GM12891 (cell line): ENCODE data around the gene ATF2.
A peak's percentile ranks its signal among the peaks of the same experiment; 100 is the strongest.

Experiments
- DNase-seq: peaks from one replicate; pipeline ENCODE4 v3.0.0; 2011; ENCODE audit warnings: low spot score; ENCODE audit not compliant: insufficient read length
- FAIRE-seq: peaks from 2 replicates; lab custom pipeline; 2011; peaks lifted over from hg19 to GRCh38; lab: Jason Lieb, UNC
- PAX5 ChIP-seq: IDR thresholded peaks from 2 replicates; pipeline ENCODE4 v1.6.1; 2011; ENCODE audit warnings: low read length, moderate library complexity, mild to moderate bottlenecking; ENCODE audit not compliant: insufficient read depth, severe bottlenecking
- POLR2A ChIP-seq: IDR thresholded peaks from 2 replicates; pipeline ENCODE4 v1.6.1; 2011; ENCODE audit warnings: low read depth, low read length, control low read depth
- POLR2AphosphoS5 ChIP-seq: IDR thresholded peaks from 2 replicates; pipeline ENCODE4 v1.6.1; 2011; ENCODE audit warnings: low read depth, low read length, control low read depth
- POU2F2 ChIP-seq: IDR thresholded peaks from 2 replicates; pipeline ENCODE4 v1.6.1; 2011; ENCODE audit warnings: low read depth, mild to moderate bottlenecking, control low read depth, low read length, moderate library complexity
- SPI1 ChIP-seq: IDR thresholded peaks from 2 replicates; pipeline ENCODE4 v1.6.1; 2011; ENCODE audit warnings: low read depth, low read length, control low read depth
- TAF1 ChIP-seq: IDR thresholded peaks from 2 replicates; pipeline ENCODE4 v1.6.1; 2011; ENCODE audit warnings: low read depth, low read length, control low read depth

Gene ATF2

DNA sequence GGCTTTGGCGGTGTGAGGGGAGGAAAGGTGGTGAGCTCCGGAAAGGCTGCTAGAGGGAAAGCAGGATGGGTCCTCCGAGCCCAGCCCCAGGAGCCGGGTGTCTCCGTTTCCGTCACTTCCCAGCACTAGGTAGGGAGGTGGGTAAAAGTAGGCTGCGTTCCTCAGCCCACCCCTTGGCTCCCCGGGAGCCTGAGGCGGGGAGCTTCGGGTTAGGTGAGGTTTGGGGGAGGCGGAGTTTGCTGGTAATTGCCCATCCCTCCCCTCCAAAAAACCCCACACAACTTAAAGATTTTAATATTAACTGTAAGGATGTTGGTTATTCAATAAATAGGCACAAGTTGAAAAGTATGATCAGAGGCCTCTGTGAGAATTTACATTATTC lies 552 bp upstream of the ATF2 start:
- TF ChIP-seq POU2F2 (peak; percentile 55; the same call in 1 of the 2 replicates), POLR2A (no peak), TAF1 (peak; percentile 60)
- DNase-seq: no peak
- no peak for FAIRE-seq

GRCh38 chr2:175167076-175167791 lies 769 bp downstream of the ATF2 start:
- FAIRE-seq (peak; percentile 28), DNase-seq (no peak)
- no peak for TF ChIP-seq POLR2A
- no peak for TF ChIP-seq POLR2AphosphoS5
- TF ChIP-seq PAX5: no peak
- no peak for TF ChIP-seq SPI1
- TF ChIP-seq TAF1: no peak
- TF ChIP-seq POU2F2: no peak

GRCh38 chr2:175166216-175166824 lies 1.7 kb downstream of the ATF2 start:
- no peak for FAIRE-seq
- TF ChIP-seq POLR2A (no peak), PAX5 (no peak), SPI1 (no peak), POU2F2 (no peak), TAF1 (no peak), POLR2AphosphoS5 (no peak)

GRCh38 chr2:175164235-175164634 lies 3.8 kb downstream of the ATF2 start:
- no peak for DNase-seq
- FAIRE-seq: no peak
- TF ChIP-seq POLR2A (no peak), TAF1 (no peak), POU2F2 (no peak), POLR2AphosphoS5 (no peak), PAX5 (no peak), SPI1 (no peak)

More at GRCh38 chr2:175166216-175166824, 1.7 kb downstream of the ATF2 start:
- no peak for DNase-seq

- FAIRE-seq: no peak
- no peak for DNase-seq
- no peak for TF ChIP-seq POLR2AphosphoS5
- TF ChIP-seq SPI1: no peak
- no peak for TF ChIP-seq PAX5
- TF ChIP-seq TAF1: no peak
- TF ChIP-seq POU2F2: no peak
- TF ChIP-seq POLR2A: no peak
These were observed 9.1 kb downstream of the ATF2 start for GRCh38 chr2:175158894-175159293.

- DNase-seq (no peak), FAIRE-seq (no peak)
- TF ChIP-seq TAF1: no peak
- TF ChIP-seq SPI1: no peak
- no peak for TF ChIP-seq POLR2AphosphoS5
- no peak for TF ChIP-seq POLR2A
- no peak for TF ChIP-seq PAX5
- TF ChIP-seq POU2F2: no peak
These were observed 11.5 kb downstream of the ATF2 start for GRCh38 chr2:175156534-175156933.

DNA sequence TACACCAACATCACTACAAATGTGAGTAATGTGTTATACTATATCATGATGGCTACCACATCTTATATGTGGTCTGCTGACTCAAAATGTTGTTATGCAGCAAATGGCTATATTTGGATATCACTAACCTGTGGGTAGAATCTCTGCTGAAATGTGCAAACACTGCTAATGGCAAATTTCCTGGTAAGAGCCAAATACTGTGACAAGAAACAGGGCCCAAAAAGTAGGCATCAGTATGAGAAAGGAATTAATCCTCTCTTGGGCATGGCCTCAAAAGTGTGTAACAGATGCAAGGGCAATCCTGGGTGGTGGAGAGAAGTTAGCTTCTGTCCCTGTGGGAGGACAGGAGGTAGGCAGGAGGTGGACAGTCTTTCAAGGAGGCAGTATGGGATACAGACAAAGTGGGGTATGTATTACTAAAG lies 13.3 kb downstream of the ATF2 start:
- no peak for DNase-seq
- TF ChIP-seq SPI1 (no peak), POLR2AphosphoS5 (no peak), PAX5 (no peak), POU2F2 (no peak), TAF1 (no peak), POLR2A (no peak)
- peak; percentile 92 for FAIRE-seq

GRCh38 chr2:175152242-175152641 lies 15.8 kb downstream of the ATF2 start:
- TF ChIP-seq POLR2A (no peak), POU2F2 (peak; percentile 53; the same call in 1 of the 2 replicates)
- FAIRE-seq (no peak), DNase-seq (no peak)

- no peak for TF ChIP-seq TAF1
- TF ChIP-seq POLR2AphosphoS5: no peak
- no peak for TF ChIP-seq POLR2A
- no peak for TF ChIP-seq POU2F2
- TF ChIP-seq SPI1: no peak
- TF ChIP-seq PAX5: no peak
- no peak for DNase-seq
- FAIRE-seq: no peak
These were observed 16.2 kb downstream of the ATF2 start for GRCh38 chr2:175151791-175152190.

GRCh38 chr2:175147186-175147585 lies 20.8 kb downstream of the ATF2 start:
- DNase-seq: no peak
- TF ChIP-seq POLR2AphosphoS5 (no peak), PAX5 (no peak), TAF1 (no peak), POU2F2 (no peak), POLR2A (no peak), SPI1 (no peak)
- no peak for FAIRE-seq
